Muscle layer of duodenum (tissue), 2 donors: ENCODE measurements around the gene SCGB2A2.

Source experiments
- H3K27ac ChIP-seq: one replicate; pipeline ENCODE4 v1.7.0; 2013; ENCODE audit warnings: mild to moderate bottlenecking, low read length
- H3K27me3 ChIP-seq: one replicate; pipeline ENCODE4 v1.7.0; 2013; ENCODE audit warnings: low read depth, mild to moderate bottlenecking, control low read depth, low read length
- H3K36me3 ChIP-seq, 2 donors: one replicate each; pipeline ENCODE4 v1.7.0; 2013; ENCODE audit warnings: low read length in 2 of 2, control low read depth in 1 of 2, mild to moderate bottlenecking in 1 of 2; ENCODE audit not compliant: insufficient read depth in 2 of 2, control insufficient read depth in 1 of 2
- H3K4me1 ChIP-seq, 2 donors: one replicate each; pipeline ENCODE4 v1.7.0; 2013; ENCODE audit warnings: low read length in 2 of 2, mild to moderate bottlenecking in 2 of 2, control low read depth in 1 of 2, moderate library complexity in 1 of 2; ENCODE audit not compliant: insufficient read depth in 2 of 2, control insufficient read depth in 1 of 2
- H3K4me3 ChIP-seq, 2 donors: one replicate each; pipeline ENCODE4 v1.7.0; 2013; ENCODE audit warnings: low read length in 2 of 2, low read depth in 1 of 2, mild to moderate bottlenecking in 1 of 2
- H3K9me3 ChIP-seq, 2 donors: one replicate each; pipeline ENCODE4 v1.7.0; 2013; ENCODE audit warnings: low read length in 2 of 2, control low read depth in 1 of 2, mild to moderate bottlenecking in 1 of 2; ENCODE audit not compliant: control insufficient read depth in 1 of 2
- donor health status: healthy.

SCGB2A2 gene

DNA sequence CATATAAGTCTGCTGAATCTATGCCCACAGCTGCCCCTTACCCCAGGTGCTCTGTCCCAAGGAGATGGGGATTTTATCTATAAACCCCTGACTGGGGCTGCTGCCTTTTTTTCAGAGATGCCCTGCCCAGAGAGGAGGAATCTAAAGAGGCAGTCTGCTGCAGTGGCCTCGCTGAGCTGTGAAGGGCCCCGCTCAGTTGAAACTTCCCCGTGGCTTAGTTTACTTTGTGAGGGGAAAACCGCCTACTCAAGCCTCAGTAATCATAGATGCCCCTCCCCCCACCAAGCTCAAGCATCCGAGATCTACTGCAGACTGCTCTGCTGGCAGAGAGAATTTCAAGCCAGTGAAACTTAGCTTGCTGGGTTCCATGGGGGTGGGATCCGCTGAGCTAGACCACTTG lies 36.3 kb downstream of the SCGB2A2 start:
- H3K36me3 ChIP-seq, result no peaks in the 10 kb centered on the region
- H3K27me3 ChIP-seq, result no peaks in the 10 kb centered on the region
- H3K27ac ChIP-seq, result no peak overlapping the region
- H3K9me3 ChIP-seq, result peaks cover 0 to 7% of the 10 kb centered on the region in 2 donors
- H3K4me1 ChIP-seq, result no peaks in the 10 kb centered on the region
- no peak overlapping the region for H3K4me3 ChIP-seq

DNA sequence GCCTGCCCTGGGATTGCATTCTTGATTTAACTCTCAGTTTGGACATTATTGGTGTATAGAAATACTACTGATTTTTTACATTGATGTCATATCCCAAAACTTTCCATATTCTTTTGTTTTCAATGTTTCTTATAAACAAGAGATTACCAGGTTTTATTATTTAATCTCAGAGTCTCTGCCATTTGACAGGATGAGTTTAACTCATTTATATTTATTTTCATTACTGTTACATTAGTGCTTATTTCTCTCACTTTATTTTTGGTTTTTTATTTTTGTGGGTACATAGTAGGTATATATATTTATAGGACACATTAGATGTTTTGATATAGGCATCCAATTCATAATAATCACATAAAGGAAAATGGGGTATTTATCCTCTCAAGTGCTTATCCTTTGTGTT lies 38.0 kb downstream of the SCGB2A2 start:
- Histone ChIP-seq H3K4me1 (no peaks in the 10 kb centered on the region), H3K9me3 (peaks cover 0 to 7% of the 10 kb centered on the region in 2 donors), H3K27me3 (no peaks in the 10 kb centered on the region), H3K27ac (no peak overlapping the region), H3K4me3 (no peak overlapping the region), H3K36me3 (no peaks in the 10 kb centered on the region)

DNA sequence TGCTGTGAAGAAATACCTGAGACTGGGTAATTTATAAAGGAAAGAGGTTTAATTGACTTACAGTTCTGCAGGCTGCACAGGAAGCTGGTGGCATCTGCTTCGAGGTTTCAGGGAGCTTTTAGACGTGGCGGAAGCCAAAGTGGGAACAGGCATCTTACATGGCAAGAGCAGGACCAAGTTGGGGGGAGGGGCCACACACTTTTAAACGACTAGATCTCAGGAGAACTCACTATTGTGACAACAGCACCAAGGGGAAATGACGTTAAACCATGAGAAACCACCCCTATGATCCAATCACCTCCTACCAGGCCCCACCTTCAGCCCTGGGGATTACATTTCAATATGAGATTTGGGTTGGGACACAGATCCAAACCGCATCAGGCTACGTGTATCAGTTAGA lies 40.0 kb downstream of the SCGB2A2 start:
- H3K4me3 ChIP-seq, result no peak overlapping the region
- H3K9me3 ChIP-seq, result peaks cover 0 to 7% of the 10 kb centered on the region in 2 donors
- no peak overlapping the region for H3K27ac ChIP-seq
- H3K27me3 ChIP-seq, result no peaks in the 10 kb centered on the region
- no peaks in the 10 kb centered on the region for H3K4me1 ChIP-seq
- no peaks in the 10 kb centered on the region for H3K36me3 ChIP-seq

GRCh38 chr11:62315431-62315830 lies 45.5 kb downstream of the SCGB2A2 start:
- no peaks in the 10 kb centered on the region for H3K27me3 ChIP-seq
- H3K4me3 ChIP-seq, result no peak overlapping the region

DNA sequence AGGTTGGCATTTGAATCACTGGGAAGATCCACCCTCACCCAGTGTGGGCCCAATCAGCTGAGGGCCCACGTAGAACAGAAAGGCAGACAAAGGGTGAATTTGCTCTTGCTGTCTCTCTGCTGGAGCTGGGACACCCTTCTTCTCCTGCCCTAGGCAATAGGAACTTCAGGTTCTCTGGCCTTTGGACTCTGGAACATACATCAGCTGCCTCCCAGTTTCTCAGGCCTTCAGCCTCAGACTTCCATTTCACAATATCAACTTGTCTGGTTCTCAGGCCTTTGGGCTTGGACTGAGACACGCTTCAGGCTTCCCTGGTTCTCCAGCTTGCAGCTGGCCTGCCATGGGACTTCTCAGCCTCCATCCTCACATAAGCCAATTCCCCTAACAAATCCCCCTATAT lies 52.6 kb downstream of the SCGB2A2 start:
- Histone ChIP-seq H3K27ac (no peak overlapping the region), H3K4me1 (no peaks in the 10 kb centered on the region), H3K4me3 (no peak overlapping the region), H3K36me3 (no peaks in the 10 kb centered on the region), H3K9me3 (no peaks in the 10 kb centered on the region), H3K27me3 (peaks cover 7% of the 10 kb centered on the region)

More at GRCh38 chr11:62315431-62315830, 45.5 kb downstream of the SCGB2A2 start:
- H3K36me3 ChIP-seq, result no peaks in the 10 kb centered on the region
- no peaks in the 10 kb centered on the region for H3K9me3 ChIP-seq
- H3K27ac ChIP-seq, result no peak overlapping the region
- no peaks in the 10 kb centered on the region for H3K4me1 ChIP-seq
